ENCODE results near the gene CAMKMT.
A peak's percentile ranks its signal among the peaks of the same experiment; 100 is the strongest.
"Not testable (repeated sequence)": the region's sequence is repeated elsewhere in the genome, so short reads cannot be mapped to it uniquely, and the experiment has no call there.

The CAMKMT gene

GRCh38 chr2:44570777-44571176, 209.0 kb downstream of the CAMKMT start:
- H3K4me3 ChIP-seq (ENCODE audit: low read length), result no peak overlapping the region
- peak; percentile 11 for DNase-seq (ENCODE audit: low read depth, low spot score)

DNA sequence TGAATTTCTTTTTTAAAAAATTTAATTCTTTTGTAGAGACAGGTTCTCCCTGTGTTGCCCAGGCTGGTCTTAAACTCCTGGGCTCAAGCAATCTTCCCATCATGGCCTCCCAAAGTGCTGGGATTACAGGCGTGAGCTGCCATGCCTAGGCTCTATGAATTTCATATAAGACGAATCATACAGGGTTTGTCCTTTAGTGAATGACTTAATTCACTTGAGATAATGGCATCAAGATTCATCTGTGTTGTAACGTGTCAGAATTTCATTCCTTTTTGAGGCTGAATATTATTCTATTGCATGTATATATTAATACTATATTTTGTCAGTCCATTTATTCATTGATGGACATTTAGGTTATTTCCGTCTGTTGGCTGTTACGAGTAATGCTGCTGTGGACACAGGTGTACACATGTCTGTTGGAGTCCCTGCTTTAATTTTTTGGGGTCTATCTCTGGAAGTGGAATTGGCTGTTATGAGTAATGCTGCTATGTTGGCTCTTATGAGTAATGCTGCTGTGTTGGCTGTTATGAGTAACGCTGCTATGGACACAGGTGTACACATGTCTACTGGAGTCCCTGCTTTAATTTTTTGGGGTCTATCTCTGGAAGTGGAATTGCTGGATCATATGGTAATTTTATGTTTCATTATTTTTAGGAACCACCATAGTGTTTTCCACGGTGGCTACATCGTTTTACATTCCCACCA, 210.6 kb downstream of the CAMKMT start:
- no peak for DNase-seq (ENCODE audit: low read depth, low spot score)
- no peak overlapping the region for H3K4me3 ChIP-seq (ENCODE audit: low read length)

DNA sequence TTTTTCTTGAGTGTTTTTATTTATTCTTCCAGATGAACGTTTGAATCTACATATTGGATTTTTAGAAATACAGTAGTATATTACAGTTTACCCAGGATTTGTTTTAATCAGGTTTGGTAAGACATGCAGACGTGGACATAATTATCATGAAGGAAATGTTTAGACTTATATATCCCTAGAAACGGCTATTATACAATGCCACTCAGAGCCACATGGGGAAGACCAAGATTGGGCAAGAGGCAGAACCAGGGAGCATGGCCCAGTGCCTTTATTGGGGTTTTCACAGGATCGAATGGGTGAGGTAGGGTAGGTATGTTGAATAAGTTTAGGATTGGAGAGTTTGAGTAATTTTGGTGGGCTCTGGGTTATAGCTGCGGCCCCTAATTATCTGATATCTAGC, 212.2 kb downstream of the CAMKMT start:
- no peak for DNase-seq (ENCODE audit: low read depth, low spot score)
- H3K4me3 ChIP-seq (ENCODE audit: low read length), result no peak overlapping the region

- no peak for DNase-seq (ENCODE audit: low read depth, low spot score)
- H3K4me3 ChIP-seq (ENCODE audit: low read length), result no peak overlapping the region
Observed at GRCh38 chr2:44578471-44579093, 216.8 kb downstream of the CAMKMT start.

DNA sequence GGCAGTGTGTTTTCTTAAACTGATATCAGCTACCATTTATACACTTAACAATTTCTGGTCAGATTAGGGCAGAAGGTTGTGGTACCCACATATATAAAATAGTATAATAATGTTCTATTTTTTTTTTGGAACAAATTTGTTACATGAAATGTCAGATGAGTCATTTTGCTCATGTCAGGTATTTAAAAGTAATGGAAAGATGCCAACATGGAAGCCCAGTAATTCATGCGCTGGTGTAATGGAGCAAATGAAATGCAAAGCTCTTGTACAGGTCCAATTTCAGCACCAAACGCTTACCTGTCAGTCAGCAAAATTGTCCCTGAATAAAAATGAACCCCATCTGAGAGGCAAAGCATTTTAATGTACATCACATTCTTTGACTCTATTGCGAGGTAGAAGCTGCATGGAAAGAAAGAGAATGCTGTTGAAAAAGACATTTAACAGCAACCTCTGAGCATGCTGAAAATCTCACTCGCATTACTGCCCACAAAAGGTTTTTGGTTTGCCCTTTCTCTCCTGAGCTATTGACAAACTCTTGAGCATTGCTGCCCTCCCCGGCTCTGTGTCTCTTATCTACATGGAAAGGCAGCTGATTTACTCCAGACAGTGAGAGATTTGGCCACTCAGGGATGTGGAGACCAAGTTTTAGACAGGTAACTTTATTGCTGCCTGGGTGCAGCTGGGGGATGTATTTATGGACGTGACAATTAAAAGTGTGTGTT, 217.5 kb downstream of the CAMKMT start:
- no peak for DNase-seq (ENCODE audit: low read depth, low spot score)
- no peak overlapping the region for H3K4me3 ChIP-seq (ENCODE audit: low read length)

DNA sequence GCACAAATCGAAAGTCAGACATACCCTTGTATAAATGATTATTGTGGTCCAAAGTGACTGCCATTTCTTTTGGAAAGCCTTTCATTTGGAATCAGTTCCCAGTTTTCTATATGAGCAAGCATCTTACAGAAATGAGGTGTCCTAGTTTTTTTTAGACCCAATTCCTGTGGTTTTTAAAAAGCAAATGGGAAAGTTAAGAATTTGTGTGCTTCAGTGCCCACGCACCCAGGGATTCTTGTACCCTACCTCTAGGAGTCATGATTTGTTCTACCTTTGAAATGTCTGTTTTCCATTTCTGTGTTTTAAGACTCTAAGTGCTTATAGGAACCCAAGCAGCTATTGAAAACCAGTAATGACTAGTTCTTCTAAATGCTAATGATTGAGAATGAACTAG, 218.1 kb downstream of the CAMKMT start:
- no peak overlapping the region for H3K4me3 ChIP-seq (ENCODE audit: low read length)
- DNase-seq (ENCODE audit: low read depth, low spot score), result no peak

DNA sequence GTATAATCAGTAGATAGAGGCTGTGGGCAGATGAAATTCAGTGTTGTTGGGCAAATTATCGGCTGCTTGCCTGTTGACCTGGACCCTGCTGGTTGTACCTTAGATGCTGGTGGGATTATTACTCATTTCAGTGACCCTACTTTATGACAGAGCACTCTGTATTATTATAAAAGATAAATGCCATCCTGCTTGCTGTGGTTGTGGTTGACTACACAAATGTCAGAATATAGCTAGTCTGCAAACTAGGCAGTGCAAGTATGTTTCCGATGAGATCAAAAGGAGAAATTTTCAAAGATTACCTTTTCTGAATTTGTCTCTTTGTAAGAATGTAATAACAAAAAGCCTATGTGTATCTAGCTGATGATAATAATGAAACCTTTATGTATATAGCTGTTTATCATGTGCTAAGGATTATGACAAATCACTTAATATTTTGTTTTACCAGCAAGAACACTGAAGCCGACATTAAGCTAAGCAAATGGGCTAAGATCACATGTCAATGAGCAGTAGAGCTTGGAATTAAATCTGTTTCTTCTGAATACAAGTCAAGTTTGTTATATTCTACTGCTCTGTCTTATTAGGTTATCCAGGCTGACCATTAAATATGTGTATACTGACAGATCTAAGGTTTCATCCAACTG, 219.2 kb downstream of the CAMKMT start:
- DNase-seq (ENCODE audit: low read depth, low spot score), result no peak
- H3K4me3 ChIP-seq (ENCODE audit: low read length), result no peak overlapping the region

GRCh38 chr2:44582363-44583008, 220.7 kb downstream of the CAMKMT start:
- H3K4me3 ChIP-seq (ENCODE audit: low read length), result no peak overlapping the region
- no peak for DNase-seq (ENCODE audit: low read depth, low spot score)

DNA sequence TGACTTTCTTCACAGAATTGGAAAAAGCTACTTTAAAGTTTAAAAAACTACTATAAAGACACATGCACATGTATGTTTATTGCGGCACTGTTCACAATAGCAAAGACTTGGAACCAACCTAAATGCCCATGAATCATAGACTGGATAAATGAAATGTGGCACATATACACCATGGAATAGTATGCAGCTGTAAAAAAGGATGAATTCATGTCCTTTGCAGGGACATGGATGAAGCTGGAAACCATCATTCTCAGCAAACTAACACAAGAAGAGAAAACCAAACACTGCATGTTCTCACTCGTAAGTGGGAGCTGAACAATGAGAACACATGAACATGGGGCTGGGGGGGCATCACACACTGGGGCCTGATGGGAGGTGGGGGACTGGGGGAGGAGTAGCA, 233.9 kb downstream of the CAMKMT start:
- not testable (repeated sequence) for H3K4me3 ChIP-seq (ENCODE audit: low read length); DNase-seq (ENCODE audit: low read depth, low spot score)

- H3K4me3 ChIP-seq (ENCODE audit: low read length), result no peak overlapping the region
- DNase-seq (ENCODE audit: low read depth, low spot score), result no peak
Observed at GRCh38 chr2:44596537-44597320, 235.0 kb downstream of the CAMKMT start.

DNA sequence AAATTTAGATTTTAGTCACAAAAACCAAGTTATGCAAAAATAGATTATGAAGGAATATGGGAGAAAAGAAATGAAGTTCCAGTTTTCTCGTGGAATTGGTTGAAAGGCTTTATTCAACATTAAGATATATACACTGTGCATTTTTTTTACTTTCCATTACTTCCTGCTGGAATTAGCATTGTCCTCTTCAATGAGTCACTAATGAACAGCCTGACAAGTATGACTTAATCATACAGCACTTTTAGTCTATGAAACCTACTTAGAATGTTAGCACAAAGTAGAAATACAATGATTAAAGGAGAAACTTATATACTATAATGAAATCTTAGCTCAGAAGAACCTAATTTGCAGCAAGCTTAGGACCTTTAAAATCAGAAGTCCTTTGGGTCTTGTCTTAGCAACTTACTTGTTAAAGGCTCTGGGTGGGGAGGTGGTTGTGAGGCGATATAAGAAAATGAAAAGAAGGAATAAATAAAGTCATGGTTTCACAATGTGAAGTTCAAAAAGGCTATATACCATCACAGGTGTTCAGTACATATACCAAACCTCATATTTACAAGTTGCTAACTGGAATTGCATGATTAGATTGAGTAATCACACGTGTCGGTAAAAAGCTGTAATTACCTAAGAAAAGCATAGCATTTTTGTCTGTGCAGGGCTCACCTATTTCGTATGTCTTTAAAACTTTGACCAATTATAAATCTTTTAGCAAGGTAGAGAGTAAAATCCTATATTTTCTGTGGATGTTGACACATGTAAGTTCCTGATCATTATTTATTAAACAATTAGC, 236.8 kb downstream of the CAMKMT start:
- DNase-seq (ENCODE audit: low read depth, low spot score), result no peak
- H3K4me3 ChIP-seq (ENCODE audit: low read length), result no peak overlapping the region

DNA sequence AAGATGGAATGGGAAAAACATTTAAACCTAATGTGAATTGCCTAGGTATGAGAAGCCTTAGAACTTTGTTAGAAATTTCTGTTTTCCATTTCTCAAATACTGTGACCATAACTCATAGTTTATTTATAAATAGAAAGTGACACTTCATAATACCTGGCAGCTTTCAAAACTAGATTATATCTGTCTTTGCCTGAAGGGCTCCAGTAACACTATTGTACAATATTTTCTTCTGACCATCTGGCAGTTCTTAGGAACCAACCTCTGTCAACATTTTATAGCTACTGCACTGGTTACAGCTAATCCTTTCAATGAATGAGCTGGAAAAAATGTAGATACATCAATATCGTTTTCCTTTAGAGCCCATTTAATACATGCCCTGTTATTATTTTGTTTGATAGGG, 237.4 kb downstream of the CAMKMT start:
- DNase-seq (ENCODE audit: low read depth, low spot score), result no peak

DNA sequence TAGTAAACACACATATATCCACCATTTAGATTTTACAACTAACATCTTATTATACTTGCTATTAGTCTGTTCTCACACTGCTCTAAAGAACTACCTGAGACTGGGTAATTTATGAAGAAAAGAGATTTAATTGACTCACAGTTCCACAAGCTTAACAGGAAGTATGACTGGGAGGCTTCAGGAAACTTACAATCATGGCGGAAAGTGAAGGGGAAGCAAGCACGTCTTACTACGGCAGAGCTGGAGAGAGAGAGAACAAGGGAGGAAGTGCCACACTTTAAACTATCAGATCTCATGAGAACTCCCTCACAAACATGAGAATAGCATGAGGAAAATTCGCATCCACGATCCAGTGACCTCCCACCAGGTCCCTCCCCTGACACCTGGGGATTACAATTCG, 240.7 kb downstream of the CAMKMT start:
- no peak for DNase-seq (ENCODE audit: low read depth, low spot score)
- H3K4me3 ChIP-seq (ENCODE audit: low read length), result no peak overlapping the region

More for the DNA sequence above, 237.4 kb downstream of the CAMKMT start:
- no peak overlapping the region for H3K4me3 ChIP-seq (ENCODE audit: low read length)

GRCh38 chr2:44605511-44605910, 243.8 kb downstream of the CAMKMT start:
- no peak overlapping the region for H3K4me3 ChIP-seq (ENCODE audit: low read length)
- no peak for DNase-seq (ENCODE audit: low read depth, low spot score)

DNA sequence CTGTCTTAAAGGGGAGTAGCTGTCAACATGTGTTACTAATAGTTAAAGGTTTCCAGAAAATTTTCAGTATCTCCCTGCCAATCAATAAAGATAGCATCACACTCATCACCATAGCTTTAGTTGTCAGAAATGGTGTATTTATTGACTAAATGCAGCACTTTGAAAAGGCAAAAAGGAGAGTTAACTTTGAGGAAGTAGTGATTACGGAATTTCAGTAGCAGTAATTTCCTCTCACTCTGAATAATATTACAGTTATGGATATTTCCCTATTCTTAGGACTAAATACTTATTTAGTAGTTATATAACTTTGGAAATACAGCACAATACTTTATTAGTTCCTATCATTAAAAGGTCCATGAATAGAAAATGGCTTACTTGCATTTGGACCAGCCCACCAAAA, 250.5 kb downstream of the CAMKMT start:
- H3K4me3 ChIP-seq (ENCODE audit: low read length), result no peak overlapping the region
- DNase-seq (ENCODE audit: low read depth, low spot score), result no peak

DNA sequence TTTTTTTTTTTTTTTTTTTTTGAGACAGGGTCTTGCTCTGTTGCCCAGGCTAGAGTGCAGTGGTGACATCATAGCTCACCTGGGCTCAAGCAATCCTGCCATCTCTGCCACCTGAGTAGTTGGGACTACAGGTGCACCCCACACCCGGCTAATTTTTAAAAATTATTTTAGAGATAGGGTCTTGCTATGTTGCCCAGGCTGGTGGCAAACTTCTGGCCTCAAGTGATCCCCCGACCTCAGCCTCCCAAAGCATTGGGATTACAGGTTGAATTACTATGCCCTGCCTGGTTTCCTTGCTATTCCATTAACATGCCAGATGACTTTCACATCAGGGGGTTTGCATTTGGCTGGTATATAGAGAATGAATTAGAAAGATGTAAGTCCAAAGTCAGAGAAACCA, 253.2 kb downstream of the CAMKMT start:
- no peak for DNase-seq (ENCODE audit: low read depth, low spot score)

GRCh38 chr2:44615950-44616518, 254.3 kb downstream of the CAMKMT start:
- H3K4me3 ChIP-seq (ENCODE audit: low read length), result no peak overlapping the region
- no peak for DNase-seq (ENCODE audit: low read depth, low spot score)

More for the DNA sequence above, 253.2 kb downstream of the CAMKMT start:
- no peak overlapping the region for H3K4me3 ChIP-seq (ENCODE audit: low read length)

Measured in Jurkat, Clone E6-1 (cell line).